Activated gamma-delta T cell treated with Interleukin-2 at 50 U/mL for 16 hours (primary cell): ENCODE measurements around the gene SMIM44.

Experiments used
- DNase-seq: peaks from one replicate; pipeline ENCODE4 v3.0.0-alpha.2; 2020

Gene SMIM44

DNA sequence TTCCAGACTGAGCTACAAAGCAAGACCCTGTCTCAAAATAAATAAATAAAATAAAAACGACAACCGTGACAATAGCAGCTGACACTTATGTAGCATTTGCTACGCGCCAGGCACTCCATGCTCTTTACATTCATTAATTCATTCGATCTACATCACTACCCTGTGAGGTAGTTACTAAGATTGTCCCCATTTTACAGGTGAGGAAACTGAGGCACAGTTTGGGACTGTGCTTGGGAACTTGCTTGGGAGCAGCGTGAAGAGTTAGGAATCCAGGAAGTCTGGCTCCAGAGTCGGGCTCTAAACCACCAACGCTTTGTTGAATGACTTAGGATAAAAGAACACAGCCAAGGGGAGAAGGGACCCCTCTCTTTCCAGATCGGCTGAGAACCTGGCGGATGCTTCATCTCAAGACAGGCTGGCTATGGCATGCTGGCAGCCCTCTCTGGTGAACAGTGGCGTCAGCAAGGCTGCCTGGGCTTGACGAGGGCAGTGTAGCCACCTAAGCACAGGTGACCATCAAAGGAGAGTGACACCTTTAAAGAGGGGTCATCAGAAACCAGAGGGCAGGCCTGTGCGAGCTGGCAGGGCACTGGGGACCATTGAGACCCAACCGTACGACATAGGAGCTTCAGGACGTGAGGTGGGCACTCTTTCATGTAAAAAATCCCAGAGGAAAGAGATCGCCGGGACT is 16.6 kb upstream of the SMIM44 start:
- no peak for DNase-seq

DNA sequence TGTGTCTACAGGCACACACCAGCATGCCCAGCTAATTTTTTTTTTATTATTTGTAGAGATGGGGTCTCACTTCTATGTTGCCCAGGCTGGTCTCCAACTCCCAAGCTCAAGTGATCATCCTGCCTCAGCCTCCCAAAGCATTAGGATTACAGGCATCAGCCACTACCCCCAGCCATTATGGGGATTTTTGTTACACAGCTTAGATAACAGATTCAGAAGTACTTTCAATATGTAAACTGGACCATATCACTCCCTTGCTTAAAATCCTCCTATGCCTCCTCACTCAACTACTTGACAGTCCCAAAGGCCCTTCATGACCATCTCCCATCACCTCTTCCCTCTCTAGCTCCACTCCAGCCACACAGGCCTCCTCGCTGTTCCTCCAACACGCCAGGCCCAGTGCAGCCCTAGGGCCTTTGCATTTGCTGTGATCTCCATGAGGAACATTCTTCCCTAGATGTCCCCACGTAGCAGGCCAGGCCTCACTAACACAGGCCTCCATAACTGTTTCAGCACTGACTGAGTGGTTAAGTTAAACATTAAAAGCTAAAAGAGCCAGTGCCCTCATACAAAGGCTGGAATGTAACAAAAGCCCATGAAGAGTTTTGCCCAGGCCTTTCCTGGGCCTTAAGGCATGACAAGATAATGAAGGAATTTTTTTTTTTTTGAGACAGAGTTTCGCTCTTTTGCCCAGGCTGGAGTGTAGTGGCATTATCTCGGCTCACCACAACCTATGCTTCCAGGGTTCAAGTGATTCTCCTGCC is 14.7 kb upstream of the SMIM44 start:
- no peak for DNase-seq

DNA sequence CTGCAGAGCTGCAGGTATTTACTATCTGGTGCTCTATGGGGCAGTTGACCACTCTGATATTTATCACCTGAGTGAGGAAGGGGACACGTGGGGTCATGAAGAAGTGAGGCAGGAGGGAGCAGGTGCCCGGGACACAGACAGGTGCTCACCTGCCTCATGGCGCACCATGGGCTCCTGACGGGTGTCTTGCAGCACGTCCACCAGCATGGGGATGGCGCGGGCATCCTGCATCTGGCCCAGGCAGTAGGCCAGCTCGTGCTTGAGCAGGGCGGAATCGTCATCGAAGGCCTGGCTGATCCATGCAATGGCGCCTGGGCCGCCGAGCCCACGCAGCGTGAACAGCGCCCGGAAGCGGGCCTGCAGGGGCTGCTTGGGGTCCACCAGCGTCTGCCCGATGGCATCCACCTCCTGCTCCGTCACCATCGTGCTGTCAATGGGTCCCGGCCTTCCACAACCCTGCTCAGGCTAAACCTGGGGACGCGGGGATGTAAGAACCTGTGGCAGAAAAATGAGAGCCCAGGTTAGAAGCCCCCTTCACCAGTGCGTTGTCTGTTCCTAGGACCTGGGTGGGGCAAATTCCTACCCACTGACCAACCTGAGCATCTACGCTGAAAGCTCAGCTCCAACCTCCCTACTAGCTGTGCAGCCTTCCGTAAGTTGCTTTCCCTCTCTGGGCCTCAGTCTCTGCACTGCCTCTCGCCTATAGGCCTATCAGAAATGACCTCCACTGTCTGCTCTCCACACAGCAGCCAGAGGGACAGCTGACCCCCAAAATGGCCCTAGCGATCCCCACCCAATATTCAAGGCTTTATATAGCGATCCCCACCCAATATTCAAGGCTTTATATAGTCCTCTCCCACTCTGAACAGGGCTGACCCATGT is 13.4 kb upstream of the SMIM44 start:
- no peak for DNase-seq

DNA sequence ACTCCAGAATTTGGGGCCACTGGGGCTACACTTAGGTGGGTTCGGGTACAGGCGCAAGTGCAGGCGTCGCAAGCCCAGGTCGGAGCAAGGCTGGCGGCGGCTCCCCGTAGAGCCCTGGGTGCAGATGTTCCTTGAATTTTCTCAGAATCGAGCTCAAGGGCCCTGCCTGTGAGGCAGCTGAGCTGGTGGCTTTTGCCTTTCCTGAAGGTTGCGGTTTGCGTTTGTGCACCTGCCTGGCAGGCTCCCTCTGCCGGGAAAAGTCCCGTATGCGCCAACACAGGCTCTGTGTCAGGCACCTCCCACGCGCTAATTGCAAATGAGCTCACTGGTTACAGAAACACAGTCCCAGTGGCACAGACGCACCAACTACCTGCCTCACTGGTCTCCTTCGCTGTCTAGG is 11.3 kb upstream of the SMIM44 start:
- DNase-seq: no peak

DNA sequence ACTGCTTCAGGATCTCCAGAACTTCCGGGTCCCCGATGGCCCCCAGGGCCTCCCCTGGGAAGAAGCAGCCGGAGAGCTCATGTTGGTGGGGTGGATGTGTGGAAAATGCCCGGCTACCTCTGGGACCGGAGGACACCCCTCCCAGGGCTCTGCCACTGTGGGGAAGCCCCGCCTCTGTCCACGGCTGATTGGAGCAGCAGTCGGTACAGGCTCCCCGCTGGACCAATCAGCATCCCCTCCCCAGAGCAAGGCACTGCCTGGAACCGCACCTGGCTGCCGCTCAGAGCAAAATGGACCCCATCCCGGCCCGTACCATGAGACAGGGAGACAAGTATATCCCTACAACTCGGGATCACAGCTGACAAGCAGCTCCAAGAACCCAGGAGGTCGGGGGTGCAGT is 10.8 kb upstream of the SMIM44 start:
- no peak for DNase-seq

DNA sequence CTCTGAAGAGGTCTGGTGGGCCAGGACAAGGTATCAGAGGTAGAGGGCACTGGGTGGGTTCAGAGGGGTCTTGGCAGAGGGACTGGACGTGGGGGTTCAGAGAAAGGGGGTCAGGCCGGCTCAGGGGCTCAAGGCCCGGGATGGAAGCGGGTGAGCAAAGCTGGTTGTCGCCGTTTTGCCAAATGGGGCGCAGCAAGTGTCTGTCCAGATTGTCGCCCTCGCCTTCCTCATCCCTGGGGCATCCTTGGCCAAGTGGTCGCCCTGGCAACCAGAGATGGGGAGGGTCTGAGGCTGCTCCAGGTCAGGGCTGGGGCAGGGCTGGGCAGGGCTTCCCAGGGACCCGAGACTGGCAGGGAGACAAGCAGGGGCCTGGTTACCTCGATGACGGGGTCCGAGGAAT is 10.4 kb upstream of the SMIM44 start:
- DNase-seq: no peak

DNA sequence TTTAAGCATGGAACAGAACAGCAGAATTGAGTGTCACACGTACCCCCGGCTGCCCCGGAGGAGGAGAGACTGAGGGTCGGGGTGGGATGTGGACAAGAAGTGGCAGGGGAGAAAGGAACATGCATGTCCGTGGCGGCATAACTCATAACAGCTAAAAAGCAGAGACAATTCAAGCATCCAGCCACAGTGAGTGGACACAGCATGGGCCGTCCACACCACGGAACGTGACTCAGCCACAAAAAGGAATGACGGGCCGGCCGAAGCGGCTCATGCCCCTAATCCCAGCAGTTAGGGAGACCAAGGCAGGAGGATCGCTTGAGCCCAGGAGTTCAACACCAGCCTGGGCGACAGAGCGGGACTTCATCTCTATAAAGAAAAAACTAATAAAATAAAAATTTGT is 9.7 kb upstream of the SMIM44 start:
- DNase-seq: no peak

DNA sequence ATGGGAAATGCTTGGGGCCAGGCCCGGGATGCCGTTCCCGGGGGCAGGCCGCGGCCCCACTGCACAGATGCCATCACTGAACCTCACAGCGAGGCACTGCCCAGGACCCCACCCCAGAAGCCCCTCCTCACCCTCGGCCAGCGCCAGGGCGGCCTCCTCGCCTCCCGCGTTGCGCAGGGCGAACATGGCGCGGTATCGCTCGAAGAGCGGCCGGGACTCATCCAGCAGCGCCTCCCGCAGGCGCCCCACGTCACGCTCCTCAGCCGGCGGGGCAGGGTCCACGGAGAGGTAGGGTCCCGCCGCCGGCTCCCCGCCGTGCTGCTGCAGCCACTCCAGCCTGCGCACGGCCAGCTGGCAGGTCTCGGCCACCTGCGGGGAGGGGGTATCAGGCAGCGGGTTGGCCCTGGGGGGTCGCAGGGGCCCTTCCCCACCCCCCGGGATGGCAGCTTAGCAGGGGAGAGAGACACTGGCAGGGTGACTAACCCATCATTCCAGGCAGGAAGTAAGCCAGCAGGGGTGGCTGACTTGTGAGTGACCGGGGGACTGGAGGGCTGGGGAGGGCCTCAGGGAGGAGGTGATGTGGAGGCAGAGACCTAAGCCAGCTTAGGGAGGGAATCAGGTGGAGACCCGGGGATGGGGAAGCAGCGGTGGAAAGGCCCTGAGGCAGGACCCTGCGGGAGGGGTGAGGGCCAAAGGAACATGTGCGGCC is 9.0 kb upstream of the SMIM44 start:
- DNase-seq: no peak

DNA sequence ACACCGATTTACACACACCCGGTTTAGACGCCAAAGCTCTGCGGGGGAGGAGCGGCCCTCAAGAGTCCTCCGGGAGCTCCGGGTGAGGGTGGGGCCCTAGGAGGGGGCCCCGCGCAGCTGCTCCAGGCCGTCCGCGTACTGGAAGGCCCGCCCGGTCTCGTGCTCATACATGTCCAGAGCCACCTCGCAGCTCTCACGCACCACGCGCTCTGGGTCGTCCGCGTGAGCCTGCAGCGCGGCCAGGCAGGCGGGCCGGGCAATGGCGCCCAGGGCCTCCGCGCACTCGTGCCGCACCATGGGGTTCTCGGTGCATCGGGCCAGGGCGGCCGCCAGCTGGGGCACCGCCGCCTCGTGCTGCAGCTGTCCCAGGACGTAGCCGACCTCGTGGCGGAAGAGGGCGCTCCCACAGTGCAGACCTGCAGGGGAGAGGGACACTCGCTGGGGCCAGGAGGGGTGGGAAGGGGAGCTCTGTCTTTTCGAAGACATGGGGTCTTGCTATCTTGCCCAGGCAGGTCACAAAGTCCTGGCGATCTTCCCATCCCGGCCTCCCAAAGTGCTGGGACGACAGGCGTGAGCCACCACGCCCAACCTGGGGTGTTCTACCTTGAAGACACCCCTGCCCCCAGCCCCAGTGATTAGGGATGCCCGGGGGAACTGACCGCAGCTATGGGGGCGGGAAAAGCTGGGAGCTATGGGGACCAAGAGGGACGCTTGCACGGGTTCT is 8.3 kb upstream of the SMIM44 start:
- DNase-seq: no peak

DNA sequence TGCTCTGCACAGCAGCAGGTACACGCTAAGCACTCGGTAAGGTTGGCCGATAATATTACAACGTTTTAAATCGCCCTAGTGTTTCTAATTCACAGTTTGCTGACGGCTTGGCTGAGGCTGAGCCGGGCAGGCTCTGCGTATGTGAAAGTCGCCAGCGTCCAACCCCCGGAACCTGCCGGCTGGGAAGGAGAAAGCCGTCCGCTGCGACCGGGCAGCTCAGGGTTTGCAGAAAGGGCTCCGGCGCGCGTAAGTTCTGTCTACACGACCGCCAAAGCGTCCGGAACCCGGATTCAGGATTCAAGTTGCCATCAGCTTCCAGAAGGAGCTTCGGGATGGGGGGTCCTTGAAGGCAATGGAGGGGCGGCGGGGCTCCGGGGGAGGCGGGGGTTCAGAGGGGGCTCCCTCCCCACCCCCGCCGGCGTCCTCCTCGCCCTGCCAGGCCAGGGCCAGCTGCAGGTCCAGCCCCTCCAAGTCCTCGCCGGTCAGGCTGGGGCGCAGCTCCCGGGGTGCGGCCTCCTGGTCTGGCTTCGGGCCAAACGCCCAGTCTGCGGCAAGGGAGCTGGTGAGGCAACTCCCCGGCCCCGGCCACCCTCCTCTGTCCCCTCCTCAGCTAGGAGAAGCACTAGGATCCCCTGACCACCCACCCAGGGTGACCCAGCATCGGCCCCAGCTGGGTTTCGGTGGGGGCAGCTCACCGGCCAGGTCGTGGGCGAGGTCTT is 575 bp downstream of the SMIM44 start:
- no peak for DNase-seq

DNA sequence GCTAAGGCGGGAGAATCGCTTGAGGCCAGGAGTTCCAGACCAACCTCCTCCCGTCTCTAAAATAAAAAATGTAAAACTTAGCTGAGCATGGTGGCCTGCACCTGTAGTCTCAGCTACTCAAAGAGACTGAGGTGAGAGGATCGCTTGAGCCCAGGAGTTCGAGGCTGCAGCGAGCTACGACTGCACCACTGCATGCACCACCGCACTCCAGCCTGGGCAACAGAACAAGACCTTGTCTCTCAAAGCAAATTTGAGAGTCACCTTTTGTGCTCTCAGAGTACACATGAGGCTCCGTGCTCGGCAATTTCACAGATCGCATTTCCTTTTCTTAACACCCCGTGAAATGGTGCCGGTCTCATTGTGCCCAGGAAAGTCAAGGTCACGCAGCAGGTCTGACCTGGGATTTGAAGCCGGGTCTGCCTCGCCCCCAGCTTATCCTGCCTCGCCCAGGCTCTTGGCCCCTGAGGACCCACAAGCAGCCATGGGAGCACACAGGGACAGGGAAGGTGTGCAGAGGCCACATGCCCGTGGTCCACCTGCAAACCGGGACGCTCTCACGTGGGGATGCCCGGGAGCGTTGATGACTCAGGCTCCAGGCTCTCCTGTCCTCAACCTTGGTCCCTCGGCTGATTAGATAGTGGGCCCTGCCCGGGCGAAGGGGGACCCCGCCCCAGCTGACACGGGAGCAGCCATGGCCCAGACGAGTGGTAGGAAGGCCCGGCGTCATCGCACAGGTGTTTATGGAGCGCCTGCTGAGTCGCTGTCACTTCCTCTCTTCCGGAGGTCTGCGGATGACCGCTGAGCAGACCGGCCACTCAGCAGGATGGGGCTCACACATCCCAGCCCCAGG is 1.8 kb downstream of the SMIM44 start:
- no peak for DNase-seq

DNA sequence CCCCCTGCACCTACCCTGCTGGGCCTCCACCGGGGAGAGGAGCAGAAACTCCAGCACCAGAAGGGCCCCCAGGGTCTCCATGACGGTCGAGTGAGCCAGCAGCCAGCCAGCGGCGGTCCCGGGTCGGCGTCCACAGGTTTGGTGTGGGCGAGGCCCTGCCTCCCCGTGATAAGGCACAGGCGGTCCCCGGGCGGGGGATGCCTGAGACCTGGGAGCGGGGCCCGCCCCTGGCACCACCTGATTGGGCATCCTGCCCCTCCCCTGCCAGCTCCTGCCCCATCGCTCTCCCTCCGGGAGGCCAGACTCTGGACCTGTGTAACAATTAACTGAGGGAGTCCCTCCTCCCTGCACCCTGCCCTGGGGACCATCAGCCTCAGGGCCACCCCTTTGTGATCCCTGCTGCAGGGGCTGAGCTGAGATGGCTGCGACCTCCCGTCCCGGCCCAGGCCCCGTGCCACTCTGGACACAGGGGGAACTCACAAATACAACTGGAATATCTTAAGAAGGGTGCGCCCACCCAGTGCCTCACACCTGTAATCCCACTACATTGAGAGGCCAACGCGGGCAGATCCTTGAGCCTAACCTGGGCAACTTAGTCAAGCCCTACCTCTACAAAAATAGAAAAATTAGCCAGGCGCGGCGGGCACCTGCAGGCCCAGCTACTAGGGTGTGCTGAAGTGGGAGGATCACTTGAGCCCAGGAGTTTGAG is 2.7 kb downstream of the SMIM44 start, which contains the start of gene SMIM24:
Gene SMIM24, minus strand, starts transcription at position 143 of the 709 bp plus-strand sequence. Its CDS starts 62 bp downstream, at position 81.
- no peak for DNase-seq

DNA sequence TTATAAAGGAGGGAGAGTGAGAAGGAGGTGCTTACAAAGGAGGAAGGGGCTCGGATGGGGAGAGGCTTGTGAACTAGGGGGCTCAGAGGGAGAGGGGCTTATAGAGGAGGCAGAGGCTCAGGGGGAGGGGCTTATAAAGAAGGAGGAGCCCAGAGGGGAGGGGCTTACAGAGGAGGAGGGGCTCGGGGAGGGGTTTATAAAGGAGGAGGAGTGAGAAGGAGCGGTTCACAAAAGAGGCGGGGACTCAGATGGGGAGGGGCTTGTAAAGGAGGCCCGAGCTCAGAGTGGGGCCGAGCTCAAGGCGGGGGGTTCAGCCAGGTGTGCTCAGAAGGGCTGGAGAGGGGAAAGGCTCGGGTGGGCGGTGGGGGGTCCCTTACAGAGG is 3.4 kb downstream of the SMIM44 start:
- DNase-seq: no peak

DNA sequence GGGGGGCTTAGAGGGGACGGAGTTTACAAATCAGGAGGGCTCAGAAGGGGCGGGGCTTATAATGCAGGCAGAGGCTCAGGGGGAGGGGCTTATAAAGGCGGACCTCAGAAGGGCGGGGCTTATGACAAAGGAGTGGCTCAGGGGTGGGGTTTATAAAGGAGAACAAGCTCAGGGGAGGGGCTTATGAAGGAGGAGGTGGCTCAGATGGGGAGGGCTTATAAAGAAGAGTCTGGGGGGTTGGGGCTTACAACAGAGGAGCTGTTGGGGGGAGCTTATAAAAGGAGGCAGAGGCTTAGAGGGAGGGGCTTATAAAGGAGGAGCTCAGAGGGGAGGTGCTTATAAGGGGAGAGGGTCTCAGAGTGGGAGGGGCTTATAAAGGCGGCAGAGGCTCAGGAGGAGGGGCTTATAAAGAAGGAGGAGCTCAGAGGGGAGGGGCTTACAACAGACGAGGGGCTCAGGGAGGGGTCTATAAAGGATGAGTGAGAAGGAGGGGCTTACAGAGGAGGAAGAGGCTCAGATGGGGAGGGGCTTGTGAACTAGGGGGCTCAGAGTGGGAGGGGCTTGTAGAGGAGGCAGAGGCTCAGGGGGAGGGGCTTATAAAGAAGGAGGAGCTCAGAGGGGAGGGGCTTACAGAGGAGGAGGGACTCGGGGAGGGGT is 3.9 kb downstream of the SMIM44 start:
- DNase-seq: peak; percentile 53

DNA sequence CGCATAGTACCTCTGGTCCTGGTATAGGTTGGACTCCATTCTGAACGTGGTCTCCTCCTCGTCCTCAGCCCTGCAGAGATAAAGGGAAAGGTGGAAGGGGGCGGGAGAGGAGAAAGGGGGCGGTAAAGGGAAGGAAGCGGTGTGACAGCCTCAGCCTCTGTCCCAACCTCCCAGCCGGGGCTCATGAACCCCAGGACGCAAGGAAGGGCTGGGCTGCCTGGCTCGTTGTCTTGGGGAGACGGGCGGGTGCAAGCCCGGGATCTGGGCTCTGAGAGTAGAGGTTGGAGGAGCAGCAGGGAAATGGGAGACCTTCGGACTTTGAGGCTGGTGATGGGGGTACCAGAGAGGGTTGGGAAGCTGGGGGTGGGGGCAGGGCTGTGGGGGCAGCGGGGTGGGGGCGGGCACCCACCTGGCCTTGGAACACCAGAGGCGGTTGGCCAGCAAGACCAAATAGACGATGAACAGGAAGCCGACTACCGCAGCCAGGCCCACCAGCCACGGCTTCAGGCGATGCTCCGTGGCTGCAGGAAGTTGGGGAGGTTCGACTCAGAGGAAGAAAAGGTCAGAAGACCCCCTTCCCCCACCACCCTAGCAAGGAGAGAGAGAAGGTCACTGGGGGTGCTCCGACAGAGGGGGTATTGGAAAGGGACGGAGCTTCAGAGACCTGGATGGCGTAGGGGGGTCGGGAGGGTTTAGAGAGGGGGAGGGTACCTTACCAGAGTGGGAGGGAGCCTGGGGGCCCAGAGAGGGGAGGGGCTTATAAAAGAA is 4.6 kb downstream of the SMIM44 start:
- DNase-seq: no peak

DNA sequence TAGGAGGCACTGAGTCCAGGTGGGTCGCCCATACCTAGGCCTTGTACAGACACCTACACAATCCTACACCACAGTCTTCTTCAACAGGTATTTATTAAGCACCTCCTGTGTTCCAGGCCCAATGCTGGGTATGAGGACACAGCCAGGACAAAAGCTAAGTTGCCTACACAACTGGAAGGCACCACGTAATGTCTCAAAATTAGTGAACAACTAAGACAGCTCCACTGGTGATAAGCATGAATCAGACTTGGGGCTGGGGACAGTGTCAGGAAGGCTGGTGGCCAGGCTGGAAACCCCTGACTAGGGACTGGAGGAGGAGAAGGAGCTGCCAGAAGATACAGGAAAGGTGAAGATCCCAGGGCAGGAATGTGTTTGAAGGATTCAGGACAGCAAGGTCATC is 5.3 kb downstream of the SMIM44 start:
- DNase-seq: no peak

DNA sequence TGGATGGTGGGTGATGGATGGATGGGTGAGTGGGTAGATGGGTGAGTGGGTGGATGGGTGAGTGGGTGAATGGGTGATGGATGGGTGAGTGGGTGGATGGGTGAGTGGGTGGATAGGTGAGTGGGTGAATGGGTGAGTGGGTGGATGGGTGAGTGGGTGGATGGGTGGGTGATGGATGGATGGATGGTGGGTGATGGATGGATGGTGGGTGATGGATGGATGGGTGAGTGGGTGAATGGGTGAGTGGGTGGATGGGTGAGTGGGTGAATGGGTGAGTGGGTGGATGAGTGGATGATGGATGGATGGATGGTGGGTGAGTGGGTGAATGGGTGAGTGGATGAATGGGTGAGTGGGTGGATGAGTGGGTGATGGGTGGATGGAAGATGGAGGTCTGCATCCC is 5.7 kb downstream of the SMIM44 start:
- DNase-seq: no peak

DNA sequence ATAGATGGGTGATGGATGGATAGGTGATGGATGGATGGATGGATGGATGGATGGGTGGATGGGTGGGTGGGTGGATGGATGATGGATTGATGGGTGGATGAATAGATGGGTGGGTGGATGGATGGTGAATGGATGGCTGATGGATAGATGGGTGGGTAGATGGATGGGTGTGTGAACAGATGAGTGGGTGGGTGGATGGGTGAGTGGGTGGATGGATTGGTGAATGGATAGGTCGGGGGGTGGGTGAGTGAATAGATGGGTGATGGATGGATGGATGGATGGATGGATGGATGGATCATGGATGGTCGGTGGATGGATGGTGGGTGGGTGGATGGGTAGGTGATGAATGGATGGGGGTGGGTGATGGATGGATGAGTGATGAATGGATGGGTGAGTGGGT is 6.4 kb downstream of the SMIM44 start:
- no peak for DNase-seq

DNA sequence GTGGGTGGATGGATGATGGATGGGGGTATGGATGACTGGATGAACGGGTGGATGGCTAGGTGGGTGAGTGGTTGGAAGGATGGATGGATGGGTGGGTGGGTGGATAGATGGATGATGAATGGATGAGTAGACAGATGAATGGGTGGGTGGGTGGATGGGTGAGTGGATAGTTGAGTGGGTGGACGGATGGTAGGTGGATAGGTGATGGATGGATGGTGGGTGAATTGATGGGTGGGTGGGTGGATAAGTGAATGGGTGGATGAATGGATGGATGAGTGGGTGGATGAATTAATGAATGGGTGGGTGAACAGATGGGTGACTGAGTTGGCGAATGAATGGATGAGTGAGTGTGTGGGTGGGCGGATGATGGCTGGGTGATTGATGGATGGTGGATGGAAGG is 7.8 kb downstream of the SMIM44 start:
- DNase-seq: no peak
